Upper lobe of left lung (tissue), 6 donors: ENCODE results near the gene TMC6. TPM values are rescaled to one million over a fixed set of nuclear protein-coding genes. Genes with fewer than 3 reads are reported as not detected.

Experiments used
- ATAC-seq, 2 donors: fragments of 200-7000 bp; cut with Tn5 transposase; one replicate each; pipeline ENCODE4 v1.9.1; 2022; ENCODE audit warnings: mild to moderate bottlenecking in 2 of 2, moderate library complexity in 2 of 2; ENCODE audit not compliant: low FRiP score in 2 of 2
- DNase-seq, 2 donors: peaks; one replicate each; pipeline ENCODE4 v3.0.0-alpha.2; 2019 to 2020
- H3K27ac ChIP-seq, 4 donors: fragments of 200-600 bp; sonication (generic); one replicate each; pipeline ENCODE4 v1.5.1; 2016 to 2019
- H3K27me3 ChIP-seq, 4 donors: fragments of 200-600 bp; sonication (generic); one replicate each; pipeline ENCODE4 v1.5.1; 2017 to 2019
- H3K36me3 ChIP-seq, 4 donors: fragments of 200-600 bp; sonication (generic); one replicate each; pipeline ENCODE4 v1.5.1; 2016 to 2019
- H3K4me1 ChIP-seq, 4 donors: fragments of 200-600 bp; sonication (generic); one replicate each; pipeline ENCODE4 v1.5.1; 2018 to 2019
- H3K4me3 ChIP-seq, 4 donors: fragments of 200-600 bp; sonication (generic); one replicate each; pipeline ENCODE4 v1.5.1; 2017 to 2019; ENCODE audit warnings: mild to moderate bottlenecking in 2 of 4, moderate library complexity in 1 of 4
- H3K9me3 ChIP-seq, 4 donors: fragments of 200-600 bp; sonication (generic); one replicate each; pipeline ENCODE4 v1.5.1; 2018 to 2019
- CTCF ChIP-seq, 6 experiments: fragments of 450-650 bp in 4 of 6; fragments of 200-600 bp in 2 of 6; sonication (generic) in 2 of 6; IDR thresholded peaks; one replicate each; pipeline ENCODE4 v1.5.1; 2016 to 2019; ENCODE audit warnings: antibody characterized with exemption in 6 of 6
- EP300 ChIP-seq, 4 donors: sonication (generic); formaldehyde crosslinking; IDR thresholded peaks; one replicate each; pipeline ENCODE4 v1.5.1; 2017; ENCODE audit warnings: antibody characterized with exemption in 4 of 4, control low read depth in 2 of 4
- POLR2A ChIP-seq, 4 donors: fragments of 450-650 bp; IDR thresholded peaks; one replicate each; pipeline ENCODE4 v1.5.1; 2016 to 2017; ENCODE audit warnings: antibody characterized with exemption in 4 of 4, mild to moderate bottlenecking in 2 of 4
- POLR2AphosphoS5 ChIP-seq, 2 donors: sonication (generic); formaldehyde crosslinking; IDR thresholded peaks; one replicate each; pipeline ENCODE4 v1.5.1; 2017; ENCODE audit warnings: antibody characterized with exemption in 2 of 2
- WGBS, 2 donors: methylation state at CpG; one replicate each; pipeline ENCODE4 v1.1.5; 2017 to 2018; 5-methylcytosine and 5-hydroxymethylcytosine counted together
- total RNA-seq, 6 donors: library from RNA; depleted of rRNA in 4 of 6; stranded (reverse); fragments of >200 nt in 4 of 6; gene quantifications; one replicate each; pipeline versions ENCODE4 v1.1.0 to v1.2.1, GENCODE V29; 2016 to 2021
- donor health status: DM: no; HTN: no; CAD: no; lungs with moderate emphysema.
- donor health status: DM: no; HTN: yes; CAD: no; lungs with severe emphysema.

The TMC6 gene
- total RNA-seq, 6 donors from 2014 or later, result 51.4 to 216 (median 195) TPM

GRCh38 chr17:78113804-78114785 lies 14.5 kb downstream of the TMC6 start:
- 71 to 76% methylated on average over 19 to 25 of the region's 25 CpGs for WGBS, 2 donors
- no peak for ATAC-seq
- Histone ChIP-seq H3K9me3 (no peaks in the 10 kb centered on the region), H3K36me3 (peaks cover 7 to 67% (median 49%) of the 10 kb centered on the region in 4 donors), H3K27ac (peak overlapping the region in 2 of 4 donors; percentile 58 to 69), H3K4me1 (peaks cover 4 to 29% (median 22%) of the 10 kb centered on the region in 4 donors), H3K4me3 (no peak overlapping the region), H3K27me3 (no peaks in the 10 kb centered on the region)
- TF ChIP-seq POLR2AphosphoS5 (IDR thresholded peaks at IDR 0.05), result peak in 1 of 2 donors; percentile 13
- TF ChIP-seq CTCF (IDR thresholded peaks at IDR 0.05), result no peak
- no peak for TF ChIP-seq POLR2A (IDR thresholded peaks at IDR 0.05)
- DNase-seq, result peak in 1 of 2 donors; percentile 54

GRCh38 chr17:78112518-78113471 lies 15.8 kb downstream of the TMC6 start:
- Histone ChIP-seq H3K36me3 (peaks cover 7 to 65% (median 51%) of the 10 kb centered on the region in 4 donors), H3K9me3 (no peaks in the 10 kb centered on the region), H3K27me3 (no peaks in the 10 kb centered on the region), H3K27ac (peak overlapping the region in 2 of 4 donors; percentile 58 to 69), H3K4me1 (peaks cover 4 to 27% (median 20%) of the 10 kb centered on the region in 4 donors), H3K4me3 (no peak overlapping the region)
- ATAC-seq, result peak; percentile 89 to 90
- TF ChIP-seq POLR2A (IDR thresholded peaks at IDR 0.05) (peak in 1 of 4 donors; percentile 3), CTCF (IDR thresholded peaks at IDR 0.05) (peak; percentile 98 to 99 (median 99)), POLR2AphosphoS5 (IDR thresholded peaks at IDR 0.05) (peak in 1 of 2 donors; percentile 56), EP300 (IDR thresholded peaks at IDR 0.05) (no peak)
- WGBS, 2 donors, result 64 to 72% methylated on average over 11 to 33 of the region's 33 CpGs
- peak; percentile 84 to 96 for DNase-seq

- peak in 1 of 2 donors; percentile 77 for DNase-seq
- WGBS, 2 donors, result 97 to 100% methylated on average over 8 to 24 of the region's 28 CpGs
- no peak for TF ChIP-seq EP300 (IDR thresholded peaks at IDR 0.05)
- TF ChIP-seq POLR2AphosphoS5 (IDR thresholded peaks at IDR 0.05), result no peak
- no peak for TF ChIP-seq POLR2A (IDR thresholded peaks at IDR 0.05)
- no peak for TF ChIP-seq CTCF (IDR thresholded peaks at IDR 0.05)
Observed at GRCh38 chr17:78111727-78112517, 16.6 kb downstream of the TMC6 start.

More at GRCh38 chr17:78111727-78112517, 16.6 kb downstream of the TMC6 start:
- H3K36me3 ChIP-seq, result peaks cover 7 to 56% (median 50%) of the 10 kb centered on the region in 4 donors
- no peak overlapping the region for H3K4me3 ChIP-seq
- H3K27ac ChIP-seq, result peak overlapping the region in 1 of 4 donors; percentile 69
- no peak for ATAC-seq
- H3K4me1 ChIP-seq, result peaks cover 4 to 24% (median 16%) of the 10 kb centered on the region in 4 donors
- no peaks in the 10 kb centered on the region for H3K27me3 ChIP-seq
- H3K9me3 ChIP-seq, result no peaks in the 10 kb centered on the region
